ENCODE measurements around the gene HIBADH.

HIBADH gene

GRCh38 chr7:27615420-27616185 is 47.1 kb downstream of the HIBADH start:
- no peak for TF ChIP-seq CTCF (IDR thresholded peaks at IDR 0.05; ENCODE audit: poor library complexity, severe bottlenecking)
- no peaks in the 10 kb centered on the region for H3K27me3 ChIP-seq (ENCODE audit: insufficient read depth, poor library complexity, severe bottlenecking)
- H3K36me3 ChIP-seq (ENCODE audit: low read depth): peaks cover 8% of the 10 kb centered on the region; the same call in 1 of the 2 replicates
- H3K4me1 ChIP-seq (ENCODE audit: insufficient read depth, poor library complexity, severe bottlenecking): peaks cover 11% of the 10 kb centered on the region
- peaks cover 6% of the 10 kb centered on the region for H3K9me3 ChIP-seq (ENCODE audit: severe bottlenecking)
- no peak overlapping the region for H3K27ac ChIP-seq (ENCODE audit: poor library complexity, severe bottlenecking)
- DNase-seq (ENCODE audit: low spot score) (no peak), ATAC-seq (ENCODE audit: low read depth) (no peak)
- no peak overlapping the region for H3K4me3 ChIP-seq (ENCODE audit: severe bottlenecking)

GRCh38 chr7:27614095-27614494 is 48.6 kb downstream of the HIBADH start:
- no peaks in the 10 kb centered on the region for H3K9me3 ChIP-seq (ENCODE audit: severe bottlenecking)
- no peak for TF ChIP-seq CTCF (IDR thresholded peaks at IDR 0.05; ENCODE audit: poor library complexity, severe bottlenecking)
- H3K4me3 ChIP-seq (ENCODE audit: severe bottlenecking): no peak overlapping the region
- no peaks in the 10 kb centered on the region for H3K27me3 ChIP-seq (ENCODE audit: insufficient read depth, poor library complexity, severe bottlenecking)
- no peak overlapping the region for H3K27ac ChIP-seq (ENCODE audit: poor library complexity, severe bottlenecking)
- peaks cover 8% of the 10 kb centered on the region; the same call in 1 of the 2 replicates for H3K36me3 ChIP-seq (ENCODE audit: low read depth)
- H3K4me1 ChIP-seq (ENCODE audit: insufficient read depth, poor library complexity, severe bottlenecking): peaks cover 22% of the 10 kb centered on the region
- DNase-seq (ENCODE audit: low spot score) (no peak), ATAC-seq (ENCODE audit: low read depth) (no peak)

GRCh38 chr7:27611059-27611458 is 51.6 kb downstream of the HIBADH start:
- H3K4me1 ChIP-seq (ENCODE audit: insufficient read depth, poor library complexity, severe bottlenecking): peaks cover 43% of the 10 kb centered on the region
- no peak for TF ChIP-seq CTCF (IDR thresholded peaks at IDR 0.05; ENCODE audit: poor library complexity, severe bottlenecking)
- no peak overlapping the region for H3K4me3 ChIP-seq (ENCODE audit: severe bottlenecking)
- no peaks in the 10 kb centered on the region for H3K9me3 ChIP-seq (ENCODE audit: severe bottlenecking)
- no peak for DNase-seq (ENCODE audit: low spot score)
- no peaks in the 10 kb centered on the region for H3K27me3 ChIP-seq (ENCODE audit: insufficient read depth, poor library complexity, severe bottlenecking)
- peaks cover 7% of the 10 kb centered on the region; the same call in 1 of the 2 replicates for H3K36me3 ChIP-seq (ENCODE audit: low read depth)
- ATAC-seq (ENCODE audit: low read depth): peak; percentile 72
- H3K27ac ChIP-seq (ENCODE audit: poor library complexity, severe bottlenecking): peak overlapping the region; percentile 31

- Histone ChIP-seq H3K27me3 (ENCODE audit: insufficient read depth, poor library complexity, severe bottlenecking) (no peaks in the 10 kb centered on the region), H3K27ac (ENCODE audit: poor library complexity, severe bottlenecking) (peak overlapping the region; percentile 15), H3K9me3 (ENCODE audit: severe bottlenecking) (no peaks in the 10 kb centered on the region), H3K4me1 (ENCODE audit: insufficient read depth, poor library complexity, severe bottlenecking) (peaks cover 57% of the 10 kb centered on the region), H3K36me3 (ENCODE audit: low read depth) (0 out of 2 replicates have a peak, but pooled peaks cover 4% of the 10 kb centered on the region), H3K4me3 (ENCODE audit: severe bottlenecking) (no peak overlapping the region)
- DNase-seq (ENCODE audit: low spot score) (no peak), ATAC-seq (ENCODE audit: low read depth) (no peak)
- TF ChIP-seq CTCF (IDR thresholded peaks at IDR 0.05; ENCODE audit: poor library complexity, severe bottlenecking): no peak
Observed at GRCh38 chr7:27608776-27609495, 53.7 kb downstream of the HIBADH start.

Measured in RWPE2 (cell line).